HG02885 (cell line): Measurements from ENCODE around the gene DSTN.
A peak's percentile ranks its signal among the peaks of the same experiment; 100 is the strongest.

ENCODE experiments used
- ATAC-seq: cut with Tn5 transposase; IDR thresholded peaks from one replicate; pipeline ENCODE4 v1.9.1; 2021; ENCODE audit warnings: mild to moderate bottlenecking; ENCODE audit not compliant: unreplicated experiment, poor library complexity

The DSTN gene

DNA sequence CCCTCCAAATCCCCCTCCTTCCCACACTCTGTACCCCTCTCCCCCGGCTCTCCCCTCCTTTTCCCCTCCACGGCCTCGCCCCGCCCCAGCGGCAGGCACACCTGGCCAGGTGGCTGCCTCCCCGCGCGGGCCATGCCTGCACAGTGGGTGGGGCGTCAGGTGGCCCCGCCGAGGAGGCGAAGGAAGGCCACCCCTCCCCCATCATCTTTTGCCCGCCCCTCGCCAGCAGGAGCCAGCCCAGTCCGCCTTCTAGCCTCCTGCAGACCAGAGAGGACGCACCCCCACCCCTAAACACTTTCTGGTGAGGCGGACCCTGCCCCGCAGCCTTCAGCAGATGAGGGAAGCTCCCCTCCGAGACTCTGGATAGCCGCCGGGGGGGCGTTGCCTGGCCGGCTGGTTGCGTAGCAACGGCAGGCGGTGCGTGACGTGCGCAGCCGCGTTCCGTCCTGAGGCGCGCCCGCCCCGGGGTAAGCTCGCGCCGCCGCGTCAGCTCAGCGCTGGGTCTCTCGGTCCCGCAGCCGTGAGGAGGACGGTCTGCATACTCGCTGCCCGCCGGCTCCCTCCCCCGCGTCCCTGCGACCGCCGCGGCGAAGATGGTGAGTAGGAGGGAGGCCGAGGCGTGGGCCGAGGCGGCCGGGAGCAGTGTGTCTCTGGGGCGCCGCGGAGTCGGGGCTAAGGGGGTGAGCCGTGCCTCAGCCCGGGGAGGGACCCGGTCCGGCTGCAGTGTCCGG lies at the start of gene DSTN:
Gene DSTN (plus strand): TSS at position 460 of the 731 bp plus-strand sequence. CDS start 134 bp downstream, at position 594.
- peak; percentile 91 for ATAC-seq

GRCh38 chr20:17520583-17520982 lies 49.3 kb upstream of the DSTN start:
- no peak for ATAC-seq

GRCh38 chr20:17522528-17522927 lies 47.3 kb upstream of the DSTN start:
- ATAC-seq: no peak

- no peak for ATAC-seq
Measured at GRCh38 chr20:17523326-17523725, 46.5 kb upstream of the DSTN start.

- ATAC-seq: no peak
Measured at GRCh38 chr20:17524560-17524959, 45.3 kb upstream of the DSTN start.

GRCh38 chr20:17525132-17525531 lies 44.7 kb upstream of the DSTN start:
- no peak for ATAC-seq

- peak; percentile 71 for ATAC-seq
Measured at GRCh38 chr20:17525650-17526049, 44.2 kb upstream of the DSTN start.

DNA sequence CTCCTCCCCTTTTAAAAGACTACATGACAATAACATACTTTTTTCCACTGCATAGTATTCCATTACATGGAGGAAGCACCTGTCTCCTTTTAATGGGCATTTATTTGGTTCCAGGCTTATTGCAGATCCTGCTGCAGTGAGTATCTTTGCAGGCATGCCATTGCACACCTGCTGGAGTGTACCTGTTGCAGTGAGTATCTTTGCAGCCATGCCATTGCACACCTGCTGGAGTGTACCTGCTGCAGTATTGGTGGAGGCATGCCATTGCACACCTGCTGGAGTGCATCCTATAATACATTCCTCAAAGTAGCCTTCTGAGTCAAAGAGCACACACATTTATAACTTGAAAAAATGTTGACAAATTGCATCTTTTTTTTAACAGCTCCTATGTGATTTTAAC lies 40.3 kb upstream of the DSTN start:
- no peak for ATAC-seq

GRCh38 chr20:17530153-17530552 lies 39.7 kb upstream of the DSTN start:
- no peak for ATAC-seq

- peak; percentile 57 for ATAC-seq
Measured at GRCh38 chr20:17530716-17531664, 38.9 kb upstream of the DSTN start, which contains the start of gene BFSP1. Gene BFSP1 (minus strand): TSS chr20:17531379. CDS start chr20:17531329, 50 bp downstream.

GRCh38 chr20:17531665-17532025 lies 38.2 kb upstream of the DSTN start:
- no peak for ATAC-seq

- ATAC-seq: no peak
Measured at GRCh38 chr20:17533396-17533795, 36.5 kb upstream of the DSTN start.

DNA sequence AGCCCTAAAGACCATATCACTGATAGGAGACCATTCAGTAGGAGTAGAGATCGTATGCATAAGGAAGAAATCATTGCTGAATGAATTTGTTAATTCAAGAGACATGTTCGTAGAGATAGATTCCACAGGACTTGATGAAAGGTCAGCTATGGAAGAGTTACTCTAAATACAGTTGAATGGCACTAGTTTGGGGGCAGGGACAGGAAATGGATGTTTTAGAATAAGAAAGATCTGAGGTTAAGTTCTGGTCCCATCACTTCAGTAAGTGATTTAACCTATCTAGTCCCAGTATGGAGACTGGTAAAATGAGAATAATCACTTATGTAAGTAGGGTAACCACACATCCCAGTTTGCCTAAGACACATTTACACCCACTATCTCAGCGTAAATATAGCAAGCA lies 35.8 kb upstream of the DSTN start:
- ATAC-seq: no peak

DNA sequence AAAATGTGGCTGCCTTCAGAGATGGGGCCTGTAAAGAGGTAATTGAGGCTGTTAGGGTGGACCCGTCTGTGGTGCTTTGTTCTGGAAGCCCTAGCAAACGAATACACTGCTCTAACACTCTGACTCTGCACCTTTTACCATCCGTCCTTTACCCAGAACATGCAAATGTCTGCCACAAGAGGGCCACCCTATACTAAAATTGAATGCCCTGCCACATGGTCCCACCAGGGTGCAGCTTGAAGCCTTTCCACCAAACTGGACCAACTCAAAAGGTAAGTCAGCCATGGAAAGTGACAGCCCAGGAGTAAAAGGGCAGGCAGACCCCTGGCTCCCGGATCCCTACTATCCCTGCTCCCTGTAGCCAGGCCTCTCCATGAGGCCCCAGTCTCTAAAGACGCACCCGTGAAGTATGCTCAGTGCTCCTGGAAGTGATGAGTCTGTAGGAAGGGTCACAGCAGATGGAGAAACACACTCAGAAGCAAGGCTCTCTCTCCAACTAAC lies 32.9 kb upstream of the DSTN start:
- ATAC-seq: peak; percentile 84

- no peak for ATAC-seq
Measured at GRCh38 chr20:17537959-17538358, 31.9 kb upstream of the DSTN start.

DNA sequence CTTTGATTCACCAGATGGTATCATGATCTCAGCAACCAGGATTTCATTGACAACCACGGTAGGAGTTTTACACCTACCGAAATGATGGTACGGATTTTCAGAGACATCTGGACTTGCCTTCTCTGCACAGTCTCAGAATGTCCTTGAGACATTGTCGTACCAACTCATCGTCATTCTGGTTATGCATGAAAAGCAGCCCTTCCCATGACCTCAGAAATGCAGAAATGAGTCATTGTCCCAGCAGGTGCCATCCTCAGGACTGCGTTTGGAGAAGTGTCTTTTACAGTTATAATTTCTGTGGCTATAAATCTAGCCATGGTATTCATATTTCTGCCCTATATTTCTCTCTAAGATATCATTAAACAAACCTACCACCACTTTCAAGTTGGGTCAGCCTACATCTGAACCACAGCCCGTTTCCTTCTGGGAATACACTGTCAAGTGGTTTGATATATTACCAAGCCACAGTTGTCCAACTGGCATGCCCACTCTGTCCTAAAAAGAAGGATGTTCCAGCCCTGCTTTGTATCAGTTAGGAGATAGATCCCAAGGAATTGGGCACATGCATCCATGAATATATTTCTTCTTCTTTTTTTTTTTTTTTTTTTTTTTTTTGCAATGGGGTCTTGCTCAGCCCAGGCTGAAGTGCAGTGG lies 31.2 kb upstream of the DSTN start:
- peak; percentile 76 for ATAC-seq

- no peak for ATAC-seq
Measured at GRCh38 chr20:17541596-17541995, 28.3 kb upstream of the DSTN start.

DNA sequence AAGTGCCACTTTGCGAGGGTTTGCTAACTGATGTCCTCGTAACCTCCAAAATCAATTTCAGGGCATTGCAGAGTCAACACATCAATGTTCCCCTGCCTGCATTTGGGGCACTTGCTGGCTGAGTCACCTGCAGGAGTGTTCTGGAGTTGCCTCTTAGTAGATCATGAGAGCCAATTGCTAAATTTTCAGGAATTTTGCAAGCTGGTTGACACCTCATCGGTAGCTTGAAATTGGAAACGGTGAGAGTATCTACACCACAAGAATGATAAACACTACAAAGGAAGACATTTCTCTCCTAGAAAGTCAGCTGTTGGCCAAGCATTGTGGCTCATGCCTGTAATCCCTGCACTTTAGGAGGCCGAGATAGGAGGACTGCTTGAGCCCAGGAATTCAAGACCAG lies 27.9 kb upstream of the DSTN start:
- ATAC-seq: no peak

DNA sequence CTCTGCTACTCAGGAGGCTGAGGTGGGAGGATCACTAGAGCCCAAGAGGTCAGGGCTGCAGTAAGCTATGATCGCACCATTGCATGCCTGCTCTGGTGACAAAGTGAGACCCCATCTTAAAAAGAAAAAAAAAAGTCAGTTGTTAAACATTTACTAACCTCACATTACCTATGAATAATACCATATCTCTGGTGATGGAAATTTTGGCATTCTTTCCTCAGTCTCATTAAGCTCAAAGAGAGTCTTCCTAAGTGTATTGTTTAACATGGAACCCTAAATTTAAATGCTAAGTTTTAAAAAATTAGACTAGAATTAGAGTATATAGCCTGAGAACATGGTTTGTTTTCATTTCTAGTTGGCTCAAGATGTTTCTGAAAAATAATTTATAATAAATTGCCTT lies 27.4 kb upstream of the DSTN start:
- ATAC-seq: no peak

- no peak for ATAC-seq
Measured at GRCh38 chr20:17542993-17543412, 26.9 kb upstream of the DSTN start.
